MCF 10A (cell line): ENCODE data around the gene GYPC. TPM values are rescaled to one million over a fixed set of nuclear protein-coding genes. Genes with fewer than 3 reads are reported as not detected.
"Not testable (repeated sequence)": the region's sequence is repeated elsewhere in the genome, so short reads cannot be mapped to it uniquely, and the experiment has no call there.

Experiments
- BruUV-seq: library from RNA; stranded (reverse); fragments of 400-500 nt; replicated peaks from 2 replicates; lab custom pipeline; 2021; lab: Mats Ljungman, UMichigan
- CTCF ChIA-PET: fragments of 300-600 bp; sonication (Branson Sonifier 250); formaldehyde crosslinking; extraction: SDS; loops from one replicate; lab custom pipeline; 2021; ENCODE audit warnings: antibody characterized with exemption, inconsistent platforms; lab: Yijun Ruan, JAX
- POLR2A ChIA-PET: fragments of 300-600, 350-650 bp; sonication (Branson Sonifier 250); formaldehyde crosslinking; extraction: SDS; loops from one replicate; lab custom pipeline; 2020; ENCODE audit warnings: antibody characterized with exemption, inconsistent platforms; lab: Yijun Ruan, JAX
- DNase-seq: peaks from one replicate; pipeline ENCODE4 v3.0.0-alpha.2; 2018; ENCODE audit not compliant: unreplicated experiment
- H3K27ac Mint-ChIP-seq: one replicate; pipeline ENCODE4 v1.8.0; 2022; ENCODE audit warnings: mild to moderate bottlenecking, low read depth, mixed read lengths; ENCODE audit not compliant: unreplicated experiment
- H3K27me3 Mint-ChIP-seq: one replicate; pipeline ENCODE4 v1.8.0; 2022; ENCODE audit warnings: mixed read lengths; ENCODE audit not compliant: insufficient read depth, unreplicated experiment
- H3K36me3 Mint-ChIP-seq: one replicate; pipeline ENCODE4 v1.8.0; 2022; ENCODE audit warnings: mild to moderate bottlenecking, moderate library complexity, mixed read lengths; ENCODE audit not compliant: insufficient read depth, unreplicated experiment
- H3K4me1 Mint-ChIP-seq: one replicate; pipeline ENCODE4 v1.8.0; 2022; ENCODE audit warnings: mixed read lengths; ENCODE audit not compliant: insufficient read depth, unreplicated experiment
- H3K4me3 Mint-ChIP-seq: one replicate; pipeline ENCODE4 v1.8.0; 2022; ENCODE audit warnings: mild to moderate bottlenecking, moderate library complexity, mixed read lengths; ENCODE audit not compliant: unreplicated experiment
- H3K9me3 Mint-ChIP-seq: one replicate; pipeline ENCODE4 v1.8.0; 2022; ENCODE audit warnings: mixed read lengths; ENCODE audit not compliant: unreplicated experiment
- CTCF ChIP-seq: fragments of 200-600 bp; IDR thresholded peaks from one replicate; pipeline ENCODE4 v1.8.0; 2022; ENCODE audit warnings: antibody characterized with exemption, mild to moderate bottlenecking; ENCODE audit not compliant: unreplicated experiment
- intact Hi-C: fragments of 100-400 bp; cut with micrococcal nuclease; formaldehyde crosslinking; loops from 2 replicates; pipeline ENCODE4 v1.14.1; 2022
- total RNA-seq: library from RNA; stranded (reverse); gene quantifications from 2 replicates; pipeline ENCODE4 v1.2.3, GENCODE V29; 2022

GYPC gene
- total RNA-seq, 1 experiment from 2014 or later = not detected

GRCh38 chr2:126639276-126639675 lies 16.7 kb upstream of the GYPC start:
- H3K36me3 Mint-ChIP-seq = no peaks in the 10 kb centered on the region
- no peak overlapping the region for H3K27ac Mint-ChIP-seq
- DNase-seq = no peak
- no peak for TF ChIP-seq CTCF
- POLR2A ChIA-PET = no interaction called here
- CTCF ChIA-PET = interaction anchor here (1.5 kb wide), 1 partner anchor 895 kb away, joined by 3 read pairs; no protein-coding TSS in a partner anchor
- intact Hi-C loops = loop anchor here (10.0 kb wide), 1 partner anchor 894 kb away; no protein-coding TSS in a partner anchor
- peaks cover 6% of the 10 kb centered on the region for H3K9me3 Mint-ChIP-seq
- H3K27me3 Mint-ChIP-seq = peaks cover 20% of the 10 kb centered on the region
- no peaks in the 10 kb centered on the region for H3K4me1 Mint-ChIP-seq
- no peak overlapping the region for H3K4me3 Mint-ChIP-seq
- no TSS peak for BruUV-seq

GRCh38 chr2:126641294-126641693 lies 14.7 kb upstream of the GYPC start:
- H3K4me1 Mint-ChIP-seq, intact Hi-C loops, H3K27ac Mint-ChIP-seq, H3K36me3 Mint-ChIP-seq, BruUV-seq, H3K9me3 Mint-ChIP-seq, DNase-seq, H3K4me3 Mint-ChIP-seq: not testable (repeated sequence)
- ChIA-PET CTCF (interaction anchor here (0.7 kb wide), 1 partner anchor 130 kb away, joined by 3 read pairs; no protein-coding TSS in a partner anchor), POLR2A (interaction anchor here (0.6 to 1.7 kb wide), 2 partner anchors 11 to 387 kb away, joined by 4 to 5 read pairs; no protein-coding TSS in a partner anchor)
- H3K27me3 Mint-ChIP-seq = peaks cover 18% of the 10 kb centered on the region

- Mint-ChIP-seq H3K27ac (no peak overlapping the region), H3K36me3 (no peaks in the 10 kb centered on the region), H3K4me1 (no peaks in the 10 kb centered on the region), H3K27me3 (peaks cover 14% of the 10 kb centered on the region), H3K9me3 (peaks cover 6% of the 10 kb centered on the region), H3K4me3 (no peak overlapping the region)
- intact Hi-C loops = no loop called here
- TF ChIP-seq CTCF = no peak
- ChIA-PET POLR2A (interaction anchor here (0.7 kb wide), 1 partner anchor 94 kb away, joined by 3 read pairs; no protein-coding TSS in a partner anchor), CTCF (interaction anchor here (0.6 kb wide), 1 partner anchor 21 kb away, joined by 3 read pairs; no protein-coding TSS in a partner anchor)
- no peak for DNase-seq
- BruUV-seq = no TSS peak
Measured at GRCh38 chr2:126642031-126642430, 13.9 kb upstream of the GYPC start.

- POLR2A ChIA-PET = interaction anchor here (0.7 to 1.1 kb wide), 2 partner anchors 9 to 12 kb away, joined by 3 to 4 read pairs; no protein-coding TSS in a partner anchor
- Mint-ChIP-seq H3K4me3 (no peak overlapping the region), H3K27me3 (no peaks in the 10 kb centered on the region), H3K4me1 (no peaks in the 10 kb centered on the region), H3K27ac (no peak overlapping the region), H3K36me3 (no peaks in the 10 kb centered on the region), H3K9me3 (no peaks in the 10 kb centered on the region)
- TF ChIP-seq CTCF = no peak
- intact Hi-C loops = no loop called here
- no TSS peak for BruUV-seq
- CTCF ChIA-PET = interaction anchor here (1.0 to 1.7 kb wide), 4 partner anchors 9 to 115 kb away, joined by 3 to 7 read pairs (median 4); no protein-coding TSS in a partner anchor
- no peak for DNase-seq
Measured at GRCh38 chr2:126643431-126643830, 12.5 kb upstream of the GYPC start.
